Immature natural killer cell (primary cell): ENCODE results near the gene TSBP1. TPM values are rescaled to one million over a fixed set of nuclear protein-coding genes. Genes with fewer than 3 reads are reported as not detected.
"Not testable (repeated sequence)": the region's sequence is repeated elsewhere in the genome, so short reads cannot be mapped to it uniquely, and the experiment has no call there.

ENCODE experiments used
- DNase-seq, 3 donors: peaks; one replicate each; pipeline ENCODE4 v3.0.0; 2022; ENCODE audit warnings: mixed read lengths in 1 of 3
- H3K27ac Mint-ChIP-seq, 6 donors: one replicate each; pipeline ENCODE4 v1.8.0; 2020; ENCODE audit warnings: mixed read lengths in 6 of 6, mild to moderate bottlenecking in 5 of 6, inconsistent platforms in 4 of 6, moderate library complexity in 3 of 6
- H3K27me3 Mint-ChIP-seq, 3 donors: one replicate each; pipeline ENCODE4 v1.8.0; 2020 to 2021; ENCODE audit warnings: low read depth in 3 of 3, mild to moderate bottlenecking in 3 of 3, mixed read lengths in 3 of 3, moderate library complexity in 3 of 3, inconsistent platforms in 1 of 3
- H3K36me3 Mint-ChIP-seq, 3 donors: one replicate each; pipeline ENCODE4 v1.8.0; 2020; ENCODE audit warnings: mixed read lengths in 3 of 3, inconsistent platforms in 2 of 3, mild to moderate bottlenecking in 2 of 3
- H3K4me1 Mint-ChIP-seq, 2 donors: one replicate each; pipeline ENCODE4 v1.8.0; 2020; ENCODE audit warnings: inconsistent platforms in 2 of 2, mild to moderate bottlenecking in 2 of 2, mixed read lengths in 2 of 2, moderate library complexity in 1 of 2
- H3K4me3 Mint-ChIP-seq, 5 donors: one replicate each; pipeline ENCODE4 v1.8.0; 2020; ENCODE audit warnings: mild to moderate bottlenecking in 5 of 5, mixed read lengths in 5 of 5, inconsistent platforms in 3 of 5, moderate library complexity in 3 of 5
- H3K9me3 Mint-ChIP-seq, 6 donors: one replicate each; pipeline ENCODE4 v1.8.0; 2020; ENCODE audit warnings: mild to moderate bottlenecking in 6 of 6, mixed read lengths in 6 of 6, inconsistent platforms in 4 of 6, moderate library complexity in 3 of 6
- polyA plus RNA-seq, 3 donors: library from polyadenylated mRNA; unstranded; fragments of 300-500 nt; fragmentation: Illumina TruSeq; gene quantifications; one replicate each; pipeline ENCODE4 v1.2.3, GENCODE V29; 2021

TSBP1 gene
- polyA plus RNA-seq, 3 donors from 2014 or later, result not detected

DNA sequence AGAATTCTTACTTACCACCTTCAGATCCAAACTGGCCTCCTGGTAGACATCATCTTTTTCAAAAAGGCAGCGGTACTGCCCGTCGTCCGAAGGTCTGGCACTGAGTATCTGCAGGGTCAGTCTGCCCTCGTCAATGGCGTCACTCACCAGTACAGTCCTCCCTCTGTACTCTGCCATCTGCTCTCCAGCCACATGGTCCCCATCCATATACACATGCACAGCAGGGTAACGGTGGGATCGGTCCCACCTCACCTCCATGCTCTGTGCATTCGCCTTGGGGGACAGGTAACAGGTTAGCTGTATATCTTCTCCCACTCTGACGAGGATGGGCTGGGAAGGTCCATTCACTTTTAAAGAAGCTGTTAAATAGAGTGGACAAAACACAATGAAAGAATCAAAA is 24.3 kb upstream of the TSBP1 start:
- Mint-ChIP-seq H3K9me3 (no peaks in the 10 kb centered on the region), H3K4me1 (no peaks in the 10 kb centered on the region), H3K4me3 (no peak overlapping the region), H3K27me3 (peaks cover 3 to 23% (median 10%) of the 10 kb centered on the region in 3 donors), H3K27ac (no peak overlapping the region), H3K36me3 (no peaks in the 10 kb centered on the region)
- no peak for DNase-seq

DNA sequence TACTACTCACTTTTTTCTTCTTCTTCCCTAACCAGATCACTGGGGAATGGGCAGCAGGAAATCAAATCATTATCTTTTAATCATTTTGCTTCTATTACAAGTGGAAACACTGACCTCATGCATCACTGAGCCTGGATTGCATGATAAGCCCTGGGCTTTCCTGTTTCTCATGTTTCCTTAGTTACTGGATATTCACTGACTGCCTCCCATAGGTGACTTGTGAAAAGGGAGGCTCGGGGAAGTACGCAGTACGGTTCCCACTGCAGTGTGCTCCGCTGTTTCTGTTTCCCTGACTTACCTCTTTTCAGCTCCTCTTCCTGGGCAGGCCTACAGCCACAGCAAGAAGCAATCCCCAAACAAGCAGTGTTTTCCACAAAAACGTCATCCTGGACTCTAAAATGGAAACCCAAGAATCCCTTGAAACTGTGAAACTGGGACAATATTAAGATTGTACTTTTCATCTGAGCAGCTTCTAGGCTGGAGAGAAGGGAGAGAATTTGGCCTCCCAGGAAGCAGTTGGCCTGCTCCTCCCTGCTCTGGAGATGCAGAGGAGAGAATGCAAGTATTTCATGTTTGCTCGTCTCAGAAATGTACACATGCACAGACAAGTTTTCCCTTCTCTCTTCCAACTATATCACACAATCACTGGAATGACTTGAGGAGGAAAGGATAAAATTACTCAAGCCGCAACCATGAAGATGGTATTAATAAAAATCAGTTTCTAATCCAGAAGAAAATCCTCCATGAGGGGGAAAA is 22.1 kb upstream of the TSBP1 start:
- peaks cover 3 to 11% (median 8%) of the 10 kb centered on the region in 3 donors for H3K27me3 Mint-ChIP-seq
- no peaks in the 10 kb centered on the region for H3K9me3 Mint-ChIP-seq
- no peaks in the 10 kb centered on the region for H3K4me1 Mint-ChIP-seq
- DNase-seq, result no peak
- H3K27ac Mint-ChIP-seq, result no peak overlapping the region
- H3K36me3 Mint-ChIP-seq, result no peaks in the 10 kb centered on the region
- H3K4me3 Mint-ChIP-seq, result no peak overlapping the region

DNA sequence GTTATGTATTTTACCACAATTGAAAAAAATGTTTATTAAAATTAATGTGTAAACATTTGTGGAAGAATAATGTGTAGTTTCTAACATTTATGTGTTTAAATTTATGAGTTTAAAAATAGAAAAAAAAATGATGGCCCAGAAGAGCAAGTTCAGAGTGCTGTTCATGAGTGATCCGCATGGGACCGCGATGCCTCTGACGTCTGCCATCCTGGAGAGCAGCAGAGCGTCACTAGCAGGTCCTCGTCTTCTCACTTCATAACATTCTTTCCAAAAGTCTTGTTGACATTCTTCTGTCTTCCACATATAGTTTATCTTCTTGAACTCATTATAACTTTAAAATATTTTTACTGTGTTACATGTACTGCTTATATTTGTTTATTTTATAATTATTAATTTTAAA is 19.8 kb upstream of the TSBP1 start:
- DNase-seq, result no peak
- no peak overlapping the region for H3K4me3 Mint-ChIP-seq
- peaks cover 8 to 12% (median 11%) of the 10 kb centered on the region in 3 donors for H3K27me3 Mint-ChIP-seq
- H3K4me1 Mint-ChIP-seq, result no peaks in the 10 kb centered on the region
- H3K36me3 Mint-ChIP-seq, result no peaks in the 10 kb centered on the region
- H3K9me3 Mint-ChIP-seq, result no peaks in the 10 kb centered on the region
- H3K27ac Mint-ChIP-seq, result no peak overlapping the region

DNA sequence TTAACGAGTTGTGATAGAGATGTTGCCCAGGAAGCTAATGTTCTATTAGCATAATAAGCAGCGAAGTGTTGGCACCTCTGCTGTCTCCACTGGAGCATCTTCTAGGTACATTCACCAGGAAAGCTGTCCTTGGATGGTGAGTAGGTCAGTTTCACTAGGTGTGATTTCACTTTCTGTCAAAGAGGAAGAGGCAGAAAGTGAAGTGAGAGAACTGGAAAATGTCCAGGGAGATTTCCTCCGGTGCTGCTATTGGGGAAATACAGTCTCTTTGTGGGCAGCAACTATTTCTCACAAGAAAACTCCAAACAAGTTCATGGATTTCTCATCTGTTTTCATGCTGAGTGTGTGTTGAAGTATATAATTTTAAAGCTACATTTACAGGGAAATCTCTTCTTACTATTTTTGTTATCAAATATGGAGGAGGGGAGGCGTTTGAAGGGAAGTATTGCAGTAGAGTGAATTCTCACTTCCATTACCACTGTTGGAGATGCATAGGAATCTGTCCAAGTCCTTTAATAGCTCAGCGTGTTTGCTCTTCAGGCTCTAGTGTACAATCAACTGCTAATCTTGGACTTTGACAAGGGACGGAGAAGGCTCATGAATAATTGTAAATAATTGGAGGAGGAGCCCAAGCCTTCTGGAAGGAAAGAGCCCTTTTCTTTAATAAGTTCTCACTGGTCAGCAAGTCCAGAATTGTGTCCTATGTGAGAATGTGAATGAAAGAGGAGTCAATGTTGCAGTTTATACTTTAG is 16.1 kb upstream of the TSBP1 start:
- Mint-ChIP-seq H3K27me3 (peaks cover 6 to 10% (median 8%) of the 10 kb centered on the region in 3 donors), H3K9me3 (no peaks in the 10 kb centered on the region), H3K27ac (no peak overlapping the region), H3K36me3 (no peaks in the 10 kb centered on the region), H3K4me1 (no peaks in the 10 kb centered on the region), H3K4me3 (no peak overlapping the region)
- no peak for DNase-seq

DNA sequence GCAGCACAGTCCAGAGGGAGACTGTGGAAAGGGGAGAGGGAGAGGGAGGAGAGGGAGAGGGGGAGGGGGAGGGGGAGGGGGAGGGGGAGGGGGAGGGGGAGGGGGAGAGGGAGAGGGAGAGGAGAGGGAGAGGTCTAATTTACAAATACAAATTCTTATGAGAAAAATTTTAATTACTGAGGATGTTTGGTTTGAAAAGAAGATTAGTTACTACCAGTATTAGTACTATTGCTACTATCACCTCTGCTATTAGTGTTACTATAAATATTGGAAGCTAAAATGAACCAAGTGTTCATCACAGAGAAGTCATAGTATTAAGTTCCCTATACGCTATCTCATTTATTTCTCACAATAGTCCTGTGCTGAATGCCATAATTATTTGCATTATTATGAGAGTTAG is 14.3 kb upstream of the TSBP1 start:
- Mint-ChIP-seq H3K27me3 (peaks cover 6 to 8% (median 8%) of the 10 kb centered on the region in 3 donors), H3K4me3 (no peak overlapping the region), H3K36me3 (no peaks in the 10 kb centered on the region), H3K27ac (no peak overlapping the region), H3K4me1 (no peaks in the 10 kb centered on the region), H3K9me3 (no peaks in the 10 kb centered on the region)
- no peak for DNase-seq

DNA sequence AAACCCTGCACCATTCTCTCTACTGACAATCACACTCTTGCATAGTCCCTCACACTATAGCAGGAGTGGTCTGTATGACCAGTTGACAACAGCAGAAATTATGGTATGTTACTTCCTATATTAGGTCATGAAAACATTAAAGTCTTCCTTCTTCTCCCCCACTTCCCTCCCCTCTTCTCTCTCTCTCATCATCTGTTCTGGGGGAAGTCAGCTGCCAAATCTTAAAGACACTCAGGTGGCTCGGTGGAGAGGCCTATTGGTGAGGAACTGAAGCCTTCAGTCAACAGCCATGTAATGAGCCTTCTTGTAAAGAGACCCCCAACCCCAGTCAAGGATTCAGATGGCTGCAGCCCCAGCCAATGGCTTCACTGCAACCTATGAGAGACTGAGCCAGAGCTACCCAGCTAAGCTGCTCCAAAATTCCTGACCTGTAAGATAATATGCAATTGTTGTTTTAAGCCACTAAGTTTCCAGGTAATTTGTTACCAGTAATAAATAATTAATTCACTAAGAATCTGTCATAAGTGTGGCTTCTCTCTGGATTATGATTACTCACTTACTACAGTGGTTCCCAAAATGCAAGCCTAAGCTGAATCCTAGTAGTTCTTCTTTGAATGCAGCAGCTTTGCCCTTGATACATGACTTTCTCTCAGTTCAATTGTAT is 11.2 kb upstream of the TSBP1 start:
- Mint-ChIP-seq H3K4me3 (no peak overlapping the region), H3K9me3 (no peaks in the 10 kb centered on the region), H3K36me3 (no peaks in the 10 kb centered on the region), H3K27ac (no peak overlapping the region), H3K27me3 (peaks cover 4 to 13% (median 5%) of the 10 kb centered on the region in 3 donors), H3K4me1 (no peaks in the 10 kb centered on the region)
- DNase-seq, result no peak

DNA sequence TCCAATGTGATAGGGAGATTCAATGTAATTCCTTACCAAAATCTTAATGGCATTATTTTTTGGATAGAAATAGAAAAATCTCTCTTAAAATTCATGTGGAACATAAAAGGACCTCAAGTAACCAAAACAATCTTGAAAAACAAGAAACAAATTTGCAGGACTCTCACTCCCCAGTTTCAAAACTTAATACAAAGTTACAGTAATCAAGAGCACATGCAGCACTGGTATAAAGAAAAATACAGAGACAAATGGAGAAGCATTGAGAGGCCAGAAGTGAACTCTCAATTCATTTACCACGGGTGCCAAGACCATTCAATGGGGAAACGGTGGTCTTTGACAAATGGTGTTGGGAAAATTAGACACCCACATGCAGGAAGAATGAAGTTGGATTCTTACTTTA is 7.8 kb upstream of the TSBP1 start:
- Mint-ChIP-seq H3K27ac (no peak overlapping the region), H3K9me3 (no peaks in the 10 kb centered on the region), H3K4me3 (no peak overlapping the region), H3K4me1 (no peaks in the 10 kb centered on the region), H3K27me3 (peaks cover 0 to 22% (median 6%) of the 10 kb centered on the region in 3 donors), H3K36me3 (no peaks in the 10 kb centered on the region)
- no peak for DNase-seq

DNA sequence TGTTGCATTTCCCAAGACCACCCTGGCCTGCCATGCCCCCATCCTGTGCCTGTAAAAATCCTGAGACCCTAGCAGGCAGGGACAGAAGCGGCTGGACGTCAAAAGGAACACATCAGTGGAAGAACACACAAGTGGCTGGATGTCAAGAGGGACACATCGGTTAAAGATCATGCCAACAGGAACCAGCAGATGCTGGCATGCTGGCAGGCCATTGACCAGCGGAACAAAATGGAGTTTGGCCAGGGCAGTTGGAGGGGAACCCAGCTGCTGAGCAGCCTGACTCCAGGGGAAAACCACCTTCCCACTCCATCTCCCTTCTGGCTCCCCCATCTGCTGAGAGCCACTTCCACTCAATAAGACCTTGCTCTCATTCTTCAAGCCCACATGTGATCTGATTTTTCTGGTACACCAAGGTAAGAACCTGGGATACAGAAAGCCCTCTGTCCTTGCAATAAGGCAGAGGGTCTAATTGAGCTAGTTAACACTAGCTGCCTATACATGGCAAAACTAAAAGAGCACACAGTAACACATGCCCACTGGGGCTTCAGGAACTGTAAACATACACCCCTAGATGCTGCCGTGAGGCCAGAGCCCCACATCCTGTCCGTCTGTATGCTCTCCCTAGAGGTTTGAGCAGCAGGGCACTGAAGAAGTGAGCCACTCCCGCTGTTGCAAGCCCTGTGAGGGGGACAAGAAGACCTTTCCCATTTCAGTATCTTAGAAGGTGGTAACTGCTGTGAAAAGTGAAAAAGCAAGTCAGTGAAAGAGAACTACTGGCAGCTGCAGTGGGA is 4.2 kb upstream of the TSBP1 start:
- H3K27ac Mint-ChIP-seq, result no peak overlapping the region
- no peaks in the 10 kb centered on the region for H3K4me1 Mint-ChIP-seq
- H3K27me3 Mint-ChIP-seq, result peaks cover 0 to 17% (median 4%) of the 10 kb centered on the region in 3 donors
- no peak for DNase-seq
- no peaks in the 10 kb centered on the region for H3K9me3 Mint-ChIP-seq
- no peaks in the 10 kb centered on the region for H3K36me3 Mint-ChIP-seq
- no peak overlapping the region for H3K4me3 Mint-ChIP-seq

DNA sequence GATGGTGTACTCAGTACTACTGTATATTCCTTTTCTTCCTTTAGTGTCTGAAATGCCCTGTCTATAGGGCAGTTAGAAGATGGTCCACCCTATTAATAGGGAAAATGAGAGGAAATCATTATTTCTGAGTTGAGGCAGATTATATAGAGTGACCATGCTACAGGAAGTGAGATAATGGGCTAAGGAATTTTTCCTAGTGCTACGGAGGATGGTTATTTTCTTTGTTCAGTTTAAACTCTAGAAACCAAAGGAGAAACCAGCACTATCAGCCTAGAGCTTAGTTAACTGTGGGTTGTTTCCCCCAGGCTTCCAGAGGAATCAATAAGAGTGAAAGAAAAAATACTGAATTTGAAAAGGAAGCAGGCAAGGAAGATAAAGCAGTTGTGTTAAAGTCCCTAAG is 474 bp downstream of the TSBP1 start:
- Mint-ChIP-seq H3K27ac (no peak overlapping the region), H3K4me1 (no peaks in the 10 kb centered on the region), H3K4me3 (no peak overlapping the region), H3K27me3 (peaks cover 2 to 11% (median 6%) of the 10 kb centered on the region in 3 donors), H3K9me3 (no peaks in the 10 kb centered on the region), H3K36me3 (no peaks in the 10 kb centered on the region)
- no peak for DNase-seq

DNA sequence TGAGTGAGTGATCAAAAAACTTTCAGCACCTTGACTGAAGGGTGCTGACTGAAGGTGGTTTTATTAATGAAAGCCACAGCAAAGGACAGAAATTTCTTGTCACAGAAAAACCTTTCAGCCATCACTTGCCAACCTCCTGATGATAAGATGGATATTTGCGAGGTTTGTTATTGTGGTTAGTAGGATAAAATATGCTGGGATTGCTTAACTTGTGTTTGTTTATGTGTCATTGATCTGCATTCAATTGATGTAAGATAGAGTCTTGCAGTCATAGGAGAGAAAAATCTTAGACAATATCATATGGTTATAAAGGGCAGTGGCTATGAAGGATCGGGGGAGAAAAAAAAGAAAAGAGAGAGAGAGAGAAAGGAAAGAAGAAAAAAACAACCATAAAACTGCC is 1.2 kb downstream of the TSBP1 start:
- Mint-ChIP-seq H3K27ac (no peak overlapping the region), H3K4me1 (no peaks in the 10 kb centered on the region), H3K9me3 (no peaks in the 10 kb centered on the region), H3K27me3 (peaks cover 2 to 10% (median 6%) of the 10 kb centered on the region in 3 donors), H3K4me3 (no peak overlapping the region), H3K36me3 (no peaks in the 10 kb centered on the region)
- no peak for DNase-seq

DNA sequence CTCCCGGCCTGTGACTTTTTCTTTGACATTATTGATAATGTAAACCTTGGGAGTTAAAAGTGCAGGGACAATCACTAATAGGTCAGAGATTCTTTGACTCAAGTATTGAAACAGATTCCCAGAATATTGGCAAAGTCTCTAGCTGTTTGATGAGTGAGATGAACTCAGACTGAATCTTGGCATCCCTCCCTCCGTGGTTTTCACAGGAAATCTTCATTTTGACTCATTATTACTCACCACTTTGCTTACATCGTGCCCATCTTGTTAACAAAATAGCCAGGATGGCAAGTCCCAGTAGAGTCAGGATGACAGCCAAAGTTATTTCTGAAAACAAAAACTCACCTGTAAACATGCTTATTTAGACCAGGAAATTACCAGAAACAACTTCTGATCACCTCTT is 2.0 kb downstream of the TSBP1 start:
- H3K27ac Mint-ChIP-seq, result no peak overlapping the region
- no peaks in the 10 kb centered on the region for H3K36me3 Mint-ChIP-seq

DNA sequence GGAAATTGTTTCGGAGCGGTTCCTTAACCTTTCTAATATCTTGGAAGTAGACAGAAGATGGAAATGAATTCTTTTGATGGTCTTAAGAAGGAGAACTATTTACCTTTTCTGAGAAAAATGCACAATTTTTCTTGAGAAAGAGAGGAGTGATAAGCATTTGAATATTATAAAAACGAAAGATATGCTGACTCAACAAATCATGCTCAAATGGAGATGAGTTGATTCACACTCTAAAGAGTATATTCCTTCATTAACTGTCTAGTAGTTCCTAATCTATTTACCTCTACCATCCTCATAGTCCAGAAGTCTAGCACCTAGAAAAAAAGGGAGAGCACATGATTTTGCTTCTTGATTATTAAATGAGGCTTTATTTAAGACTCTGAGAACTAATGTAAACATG is 4.1 kb downstream of the TSBP1 start:
- Mint-ChIP-seq H3K9me3 (no peaks in the 10 kb centered on the region), H3K27me3 (peaks cover 2 to 11% (median 6%) of the 10 kb centered on the region in 3 donors), H3K4me1 (no peaks in the 10 kb centered on the region), H3K36me3 (no peaks in the 10 kb centered on the region), H3K27ac (no peak overlapping the region), H3K4me3 (no peak overlapping the region)
- DNase-seq, result no peak

More for the DNA sequence above, 2.0 kb downstream of the TSBP1 start:
- H3K4me1 Mint-ChIP-seq, result no peaks in the 10 kb centered on the region
- DNase-seq, result no peak
- H3K27me3 Mint-ChIP-seq, result peaks cover 2 to 11% (median 6%) of the 10 kb centered on the region in 3 donors
- H3K4me3 Mint-ChIP-seq, result no peak overlapping the region
- no peaks in the 10 kb centered on the region for H3K9me3 Mint-ChIP-seq

DNA sequence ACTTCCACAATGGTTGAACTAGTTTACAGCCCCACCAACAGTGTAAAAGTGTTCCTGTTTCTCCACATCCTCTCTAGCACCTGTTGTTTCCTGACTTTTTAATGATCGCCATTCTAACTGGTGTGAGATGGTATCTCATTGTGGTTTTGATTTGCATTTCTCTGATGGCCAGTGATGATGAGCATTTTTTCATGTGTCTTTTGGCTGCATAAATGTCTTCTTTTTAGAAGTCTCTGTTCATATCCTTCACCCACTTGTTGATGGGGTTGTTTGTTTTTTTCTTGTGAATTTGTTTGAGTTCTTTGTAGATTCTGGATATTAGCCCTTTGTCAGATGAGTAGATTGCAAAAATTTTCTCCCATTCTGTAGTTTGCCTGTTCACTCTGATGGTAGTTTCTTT is 12.5 kb downstream of the TSBP1 start:
- DNase-seq, H3K27ac Mint-ChIP-seq, H3K4me3 Mint-ChIP-seq, H3K4me1 Mint-ChIP-seq, H3K36me3 Mint-ChIP-seq, H3K9me3 Mint-ChIP-seq, H3K27me3 Mint-ChIP-seq: not testable (repeated sequence)

DNA sequence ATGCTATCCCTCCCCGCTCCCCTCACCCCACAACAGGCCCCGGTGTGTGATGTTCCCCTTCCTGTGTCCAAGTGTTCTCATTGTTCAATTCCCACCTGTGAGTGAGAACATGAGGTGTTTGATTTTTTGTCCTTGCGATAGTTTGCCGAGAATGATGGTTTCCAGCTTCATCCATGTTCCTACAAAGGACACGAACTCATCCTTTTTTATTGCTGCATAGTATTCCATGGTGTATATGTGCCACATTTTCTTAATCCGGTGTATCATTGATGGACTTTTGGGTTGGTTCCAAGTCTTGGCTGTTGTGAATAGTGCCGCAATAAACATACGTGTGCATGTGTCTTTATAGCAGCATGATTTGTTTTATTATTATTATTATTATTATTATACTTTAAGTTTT is 13.2 kb downstream of the TSBP1 start:
- not testable (repeated sequence) for H3K4me3 Mint-ChIP-seq, DNase-seq, H3K27me3 Mint-ChIP-seq, H3K4me1 Mint-ChIP-seq, H3K27ac Mint-ChIP-seq, H3K9me3 Mint-ChIP-seq, H3K36me3 Mint-ChIP-seq
